ENCODE measurements around the gene BCL11A. TPM values are rescaled to one million over a fixed set of nuclear protein-coding genes. Genes with fewer than 3 reads are reported as not detected.

Gene BCL11A
- total and polyA plus RNA-seq, 8 donors: 1.2 to 27.4 (median 16.3) TPM

GRCh38 chr2:60533101-60534051 is 20.1 kb downstream of the BCL11A start:
- WGBS, 5 donors: 22 to 33% (median 26%) methylated on average over 13 of the region's 13 CpGs
- Histone ChIP-seq H3K4me1 (peaks cover 31 to 92% (median 61%) of the 10 kb centered on the region in 4 donors), H3K9me3 (no peaks in the 10 kb centered on the region), H3K4me3 (no peak overlapping the region), H3K27me3 (peaks cover 0 to 14% (median 0%) of the 10 kb centered on the region in 3 donors), H3K27ac (peak overlapping the region; percentile 33 to 79 (median 64)), H3K36me3 (no peaks in the 10 kb centered on the region)
- TF ChIP-seq EP300 (IDR thresholded peaks at IDR 0.05) (no peak), CTCF (IDR thresholded peaks at IDR 0.05) (no peak), POLR2A (IDR thresholded peaks at IDR 0.05) (no peak), POLR2AphosphoS5 (IDR thresholded peaks at IDR 0.05) (peak in 2 of 3 donors; percentile 6 to 66)
- DNase-seq: peak in 1 of 2 donors; percentile 79
- intact Hi-C loops (cut with DNase I; ENCODE audit: low total_unique reads): no loop called here

GRCh38 chr2:60532421-60532820 is 21.0 kb downstream of the BCL11A start:
- DNase-seq: no peak
- intact Hi-C loops (cut with DNase I; ENCODE audit: low total_unique reads): no loop called here
- peak overlapping the region in 4 of 5 donors; percentile 33 to 79 (median 69) for H3K27ac ChIP-seq
- no peak overlapping the region for H3K4me3 ChIP-seq
- peaks cover 29 to 88% (median 60%) of the 10 kb centered on the region in 4 donors for H3K4me1 ChIP-seq
- TF ChIP-seq EP300 (IDR thresholded peaks at IDR 0.05) (no peak), POLR2A (IDR thresholded peaks at IDR 0.05) (no peak), CTCF (IDR thresholded peaks at IDR 0.05) (no peak), POLR2AphosphoS5 (IDR thresholded peaks at IDR 0.05) (no peak)
- H3K36me3 ChIP-seq: no peaks in the 10 kb centered on the region
- no peaks in the 10 kb centered on the region for H3K9me3 ChIP-seq
- H3K27me3 ChIP-seq: peaks cover 0 to 14% (median 0%) of the 10 kb centered on the region in 3 donors
- WGBS, 5 donors: 35 to 65% (median 40%) methylated on average over 3 of the region's 3 CpGs

DNA sequence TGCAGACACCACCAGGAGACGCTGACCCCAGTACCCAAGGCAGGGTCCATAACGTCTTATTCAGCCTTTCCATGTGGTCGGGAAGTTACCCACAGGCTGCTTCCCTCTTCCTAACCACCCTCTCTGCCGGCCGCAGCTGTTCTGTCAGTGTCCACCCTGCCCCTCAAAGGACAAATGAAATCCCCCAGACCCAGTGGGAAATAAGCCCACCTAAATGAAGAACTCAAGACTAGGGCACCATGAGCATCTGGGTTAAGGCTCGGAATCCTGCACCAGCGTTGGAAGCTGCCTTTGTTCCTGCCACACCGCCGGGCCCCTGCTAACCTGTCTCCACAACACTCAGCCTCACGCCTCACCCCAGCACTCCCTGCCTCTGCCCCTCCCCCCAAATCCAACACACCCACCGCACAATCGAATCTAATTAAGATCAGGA is 21.7 kb downstream of the BCL11A start:
- peak in 1 of 2 donors; percentile 56 for DNase-seq
- no peaks in the 10 kb centered on the region for H3K9me3 ChIP-seq
- intact Hi-C loops (cut with DNase I; ENCODE audit: low total_unique reads): no loop called here
- H3K4me3 ChIP-seq: no peak overlapping the region
- TF ChIP-seq CTCF (IDR thresholded peaks at IDR 0.05): no peak
- no peak for TF ChIP-seq POLR2A (IDR thresholded peaks at IDR 0.05)
- TF ChIP-seq EP300 (IDR thresholded peaks at IDR 0.05): no peak
- no peak for TF ChIP-seq POLR2AphosphoS5 (IDR thresholded peaks at IDR 0.05)
- 37 to 66% (median 42%) methylated on average over 10 to 12 of the region's 12 CpGs for WGBS, 5 donors
- H3K4me1 ChIP-seq: peaks cover 29 to 81% (median 57%) of the 10 kb centered on the region in 4 donors
- H3K27me3 ChIP-seq: peaks cover 0 to 14% (median 0%) of the 10 kb centered on the region in 3 donors
- H3K27ac ChIP-seq: peak overlapping the region; percentile 33 to 79 (median 76)
- no peaks in the 10 kb centered on the region for H3K36me3 ChIP-seq

GRCh38 chr2:60530660-60531281 is 22.7 kb downstream of the BCL11A start:
- peak; percentile 94 for DNase-seq
- peak overlapping the region; percentile 62 to 79 (median 76) for H3K27ac ChIP-seq
- no peaks in the 10 kb centered on the region for H3K36me3 ChIP-seq
- H3K4me1 ChIP-seq: peaks cover 29 to 72% (median 51%) of the 10 kb centered on the region in 4 donors
- no peaks in the 10 kb centered on the region for H3K9me3 ChIP-seq
- TF ChIP-seq POLR2AphosphoS5 (IDR thresholded peaks at IDR 0.05): no peak
- TF ChIP-seq CTCF (IDR thresholded peaks at IDR 0.05): no peak
- TF ChIP-seq EP300 (IDR thresholded peaks at IDR 0.05): no peak
- TF ChIP-seq POLR2A (IDR thresholded peaks at IDR 0.05): no peak
- WGBS, 5 donors: 11 to 19% (median 14%) methylated on average over 12 of the region's 12 CpGs
- peak overlapping the region in 2 of 4 donors; percentile 5 to 9 for H3K4me3 ChIP-seq
- intact Hi-C loops (cut with DNase I; ENCODE audit: low total_unique reads): no loop called here
- peaks cover 0 to 7% (median 0%) of the 10 kb centered on the region in 3 donors for H3K27me3 ChIP-seq
